Ammon's horn (tissue), 1 donor: ENCODE results near the gene ATP8B4.
"Not testable (repeated sequence)": the region's sequence is repeated elsewhere in the genome, so short reads cannot be mapped to it uniquely, and the experiment has no call there.

ENCODE experiments used
- DNase-seq: peaks from one replicate; pipeline ENCODE4 v3.0.0-alpha.2; 2016; ENCODE audit warnings: low spot score

ATP8B4 gene

GRCh38 chr15:50109076-50109987 lies 9.7 kb downstream of the ATP8B4 start:
- DNase-seq, result peak; percentile 24

- DNase-seq, result no peak
These were observed 10.6 kb downstream of the ATP8B4 start for GRCh38 chr15:50108461-50108860.

DNA sequence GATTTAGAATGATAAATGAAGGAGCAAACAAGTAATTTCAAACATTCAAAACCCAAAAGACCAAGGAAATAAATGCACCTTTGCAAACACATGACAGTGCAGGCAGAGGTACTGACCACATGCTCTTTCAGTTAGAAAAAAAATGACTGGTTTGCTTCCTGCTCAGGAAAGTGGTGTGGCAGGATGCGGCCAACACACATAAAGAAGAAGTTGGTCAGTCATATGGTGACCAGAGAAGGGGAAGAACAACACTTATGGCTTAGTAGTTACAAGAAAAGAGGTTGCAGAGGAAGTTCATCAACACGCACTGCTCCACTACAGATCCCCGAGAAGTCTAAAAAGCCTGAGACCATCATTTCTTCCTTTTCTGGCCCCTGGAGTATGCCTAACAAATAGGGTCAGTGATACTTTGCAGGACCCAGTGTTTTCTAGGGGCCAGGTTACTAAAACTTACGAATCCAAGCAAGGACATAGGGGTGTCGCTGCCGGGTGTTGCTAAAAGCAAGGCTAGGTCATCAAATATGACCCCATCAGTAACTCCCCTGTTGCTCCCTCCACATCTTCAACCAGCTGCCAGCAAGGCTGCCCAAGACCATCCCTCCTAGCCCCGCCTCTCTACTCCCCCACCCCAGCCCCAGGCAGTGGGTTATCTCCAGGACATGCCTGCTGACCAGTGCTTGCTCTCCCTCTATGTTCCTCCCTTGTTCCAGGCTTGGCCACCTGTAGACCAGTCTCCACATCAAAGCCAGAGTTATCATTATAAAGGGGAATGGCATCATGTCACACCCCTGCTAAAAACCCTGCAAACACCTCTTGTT lies 11.2 kb downstream of the ATP8B4 start:
- peak; percentile 74 for DNase-seq

DNA sequence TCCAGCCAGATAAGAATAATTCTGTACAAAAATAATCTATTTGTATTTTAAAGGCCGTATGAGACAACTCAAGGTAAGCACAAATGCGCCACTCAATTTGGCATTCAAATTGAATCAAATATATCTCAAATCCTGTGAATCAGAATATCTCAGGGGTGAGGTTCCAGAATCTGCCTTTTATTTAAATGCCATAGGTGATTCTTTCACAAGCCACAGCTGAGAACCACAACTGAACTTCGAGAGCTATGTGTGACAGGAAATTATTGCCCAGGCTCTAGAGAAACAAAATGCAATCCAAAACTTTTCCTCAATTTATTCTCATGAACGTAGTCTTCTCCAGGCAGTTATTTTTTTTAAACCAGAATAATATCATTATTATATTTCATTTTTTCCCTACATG lies 11.9 kb downstream of the ATP8B4 start:
- no peak for DNase-seq

GRCh38 chr15:50106457-50106856 lies 12.6 kb downstream of the ATP8B4 start:
- no peak for DNase-seq

DNA sequence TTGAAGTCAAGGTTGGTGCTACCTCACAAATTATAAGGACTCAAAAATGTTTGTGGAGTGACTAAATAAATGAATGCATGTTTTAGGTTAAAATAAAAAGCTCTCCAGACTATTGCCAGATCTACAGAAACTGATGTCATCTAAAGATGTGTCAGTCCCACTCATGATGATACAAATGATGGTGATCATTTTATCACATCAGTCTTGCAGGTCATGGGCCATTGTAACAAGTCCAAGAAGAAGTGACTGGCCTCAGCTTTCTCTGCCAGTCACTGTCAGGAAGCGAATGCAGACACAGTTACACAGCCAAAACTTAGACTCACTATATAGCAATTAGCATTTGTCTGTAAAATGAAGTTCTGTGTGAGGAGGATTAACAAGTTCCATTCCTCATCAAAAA lies 18.5 kb downstream of the ATP8B4 start:
- DNase-seq, result no peak

- DNase-seq, result no peak
These were observed 20.5 kb downstream of the ATP8B4 start for GRCh38 chr15:50098545-50098944.

DNA sequence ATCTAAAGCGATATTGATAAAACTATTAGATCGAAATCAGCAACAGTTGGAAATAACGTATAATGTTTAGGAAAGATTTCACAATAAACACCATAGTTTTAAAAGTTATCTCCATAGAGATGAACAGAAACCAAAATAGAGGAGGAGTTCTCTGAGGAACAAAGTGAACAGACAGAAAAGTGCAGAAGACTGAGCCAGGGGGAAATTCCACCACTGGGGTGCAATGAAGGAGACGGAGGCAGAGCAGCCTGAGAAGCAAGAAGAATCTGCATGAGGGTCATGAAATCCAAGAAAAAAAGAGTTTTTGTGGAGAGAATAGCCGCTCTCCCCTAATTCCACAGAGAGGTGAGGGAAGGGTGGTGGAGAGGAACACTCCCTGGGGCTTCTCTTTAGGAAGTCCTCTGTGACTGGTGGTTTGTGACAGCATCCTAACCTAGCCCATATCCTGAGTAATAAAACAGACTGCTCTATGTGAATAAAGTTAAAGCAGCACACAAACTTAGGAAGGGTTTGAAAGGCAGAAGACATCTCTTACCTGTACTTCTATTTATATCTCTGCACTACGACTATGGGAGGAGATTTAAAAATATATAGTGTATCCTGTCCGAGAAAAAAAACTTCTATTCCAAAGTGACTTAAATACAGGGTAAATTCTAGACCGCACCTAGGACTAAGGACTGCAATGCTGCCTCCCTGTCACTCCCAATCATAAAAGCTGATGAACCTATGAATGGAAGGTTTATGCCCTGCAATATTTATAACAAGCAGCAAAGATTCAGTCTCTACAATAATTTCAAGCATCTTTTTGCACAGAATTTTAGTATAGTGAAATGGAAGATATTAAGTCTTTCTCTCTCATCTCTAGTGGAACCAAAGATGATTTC lies 22.9 kb downstream of the ATP8B4 start:
- no peak for DNase-seq

GRCh38 chr15:50089386-50089785 lies 29.6 kb downstream of the ATP8B4 start:
- DNase-seq, result not testable (repeated sequence)

GRCh38 chr15:50084932-50085331 lies 34.1 kb downstream of the ATP8B4 start:
- no peak for DNase-seq

DNA sequence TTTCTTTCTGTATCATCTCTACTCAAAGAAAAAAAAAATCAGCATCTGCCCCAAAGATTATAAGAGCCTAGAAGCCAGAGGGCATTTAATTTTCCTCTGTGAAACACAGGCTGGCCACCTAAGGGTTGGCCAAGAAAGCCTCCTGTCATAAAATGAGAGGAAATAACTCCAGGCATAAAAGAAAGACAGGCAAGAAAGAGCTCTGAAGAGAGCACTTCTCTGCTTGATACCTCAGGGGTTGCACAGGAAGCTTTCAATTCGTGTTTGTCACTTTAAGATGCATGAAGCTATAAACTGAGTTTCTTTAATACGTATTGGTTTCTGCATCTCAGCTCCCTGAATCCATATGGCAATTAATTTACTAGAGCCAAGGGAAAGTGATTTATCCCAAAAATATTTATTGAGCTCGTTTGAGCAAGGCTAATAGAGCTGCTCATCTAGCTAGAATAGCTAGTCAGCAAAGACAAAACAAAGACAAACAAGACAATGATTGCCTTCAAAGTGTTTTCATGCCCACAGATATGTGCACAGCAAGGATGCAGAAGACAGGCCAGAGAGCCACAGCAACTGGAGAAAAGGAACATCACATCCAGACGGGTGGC lies 35.5 kb downstream of the ATP8B4 start:
- DNase-seq, result no peak

GRCh38 chr15:50082066-50082465 lies 37.0 kb downstream of the ATP8B4 start:
- no peak for DNase-seq

- DNase-seq, result peak; percentile 68
These were observed 41.4 kb downstream of the ATP8B4 start for GRCh38 chr15:50077651-50078050.

GRCh38 chr15:50077176-50077575 lies 41.9 kb downstream of the ATP8B4 start:
- DNase-seq, result no peak

DNA sequence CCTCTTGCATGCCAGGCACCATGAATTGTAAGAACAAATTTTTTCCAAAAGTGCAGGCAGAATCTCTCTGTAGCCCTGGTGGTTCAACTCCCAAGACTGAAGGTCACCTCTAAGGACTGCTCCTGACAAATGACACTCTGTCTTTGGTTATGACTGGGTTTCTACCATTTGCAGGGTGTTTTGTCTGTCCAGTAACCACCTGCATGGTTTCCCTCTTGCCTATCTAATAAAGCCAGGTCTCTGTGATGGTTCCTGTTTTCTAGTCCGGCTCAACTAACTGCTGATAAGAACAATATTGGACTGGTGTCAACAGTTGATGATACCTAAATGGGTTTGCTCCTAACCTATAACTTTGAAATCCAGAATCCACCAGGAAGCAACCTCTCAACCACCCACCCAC lies 43.7 kb downstream of the ATP8B4 start:
- no peak for DNase-seq

DNA sequence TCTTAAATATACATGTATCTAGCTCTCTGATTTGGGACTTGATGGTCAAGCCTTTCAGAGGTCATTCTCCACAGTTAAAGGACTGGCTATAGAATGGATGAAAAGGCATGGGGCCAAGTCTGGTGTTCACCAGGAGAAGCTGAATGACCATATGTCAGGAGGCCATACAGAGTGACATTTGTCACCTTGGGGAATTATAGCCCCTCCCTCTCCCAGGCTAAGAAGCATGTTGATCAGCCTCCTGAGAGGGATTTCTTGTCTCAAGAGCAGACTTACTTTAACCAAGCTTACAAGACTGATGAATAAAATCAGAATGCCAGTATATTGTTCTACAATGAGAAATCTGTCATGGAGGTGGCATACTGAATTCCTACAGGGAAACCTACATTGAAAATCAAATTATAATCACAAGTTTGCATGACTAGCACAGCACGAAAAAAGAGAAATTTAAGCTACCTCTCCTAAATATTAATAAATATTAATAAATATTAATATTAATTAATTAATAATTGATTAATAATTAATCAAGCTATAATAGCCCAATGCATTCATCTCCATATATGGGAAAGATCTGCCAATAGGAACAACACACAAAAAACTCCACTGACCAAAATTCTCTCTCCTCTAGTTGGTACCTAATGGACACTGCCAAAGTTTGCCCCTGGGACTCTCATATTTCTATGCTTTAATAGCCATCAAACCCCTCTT lies 47.3 kb downstream of the ATP8B4 start:
- no peak for DNase-seq

- no peak for DNase-seq
These were observed 51.0 kb downstream of the ATP8B4 start for GRCh38 chr15:50068016-50068415.

- DNase-seq, result no peak
These were observed 51.8 kb downstream of the ATP8B4 start for GRCh38 chr15:50067254-50067653.

DNA sequence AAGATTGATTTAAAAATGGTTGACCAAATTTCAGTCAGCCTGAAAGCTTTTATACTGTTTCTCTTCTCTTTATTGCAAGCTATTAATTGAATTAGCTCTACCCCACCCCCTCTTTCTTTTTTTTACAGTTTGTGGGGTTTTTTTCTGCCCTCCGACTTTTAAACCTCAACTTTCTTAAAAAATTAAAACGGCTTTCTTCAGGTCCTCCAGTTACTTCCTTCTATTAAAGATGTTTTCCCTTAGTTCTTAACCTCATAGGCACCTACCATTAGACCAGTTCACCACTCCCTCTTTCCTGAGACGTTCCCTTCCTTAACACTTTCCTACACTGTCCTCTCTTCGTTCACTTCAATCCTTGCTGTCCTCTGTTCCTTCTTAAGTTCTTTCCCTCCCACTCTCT lies 52.4 kb downstream of the ATP8B4 start:
- DNase-seq, result no peak

GRCh38 chr15:50066202-50066601 lies 52.8 kb downstream of the ATP8B4 start:
- no peak for DNase-seq

GRCh38 chr15:50065279-50065678 lies 53.8 kb downstream of the ATP8B4 start:
- no peak for DNase-seq
